ENCODE results near the gene SEPHS1.
"Not testable (repeated sequence)": the region's sequence is repeated elsewhere in the genome, so short reads cannot be mapped to it uniquely, and the experiment has no call there.

Gene SEPHS1

GRCh38 chr10:13356392-13356791 lies 8.3 kb upstream of the SEPHS1 start:
- DNase-seq, result no peak

GRCh38 chr10:13354783-13355182 lies 6.7 kb upstream of the SEPHS1 start:
- no peak for DNase-seq

- no peak for DNase-seq
These were observed 4.4 kb upstream of the SEPHS1 start for GRCh38 chr10:13352519-13352918.

- DNase-seq, result peak in 1 of 2 experiments; percentile 29
These were observed 3.3 kb upstream of the SEPHS1 start for GRCh38 chr10:13351340-13351915.

- peak in 1 of 2 experiments; percentile 12 for DNase-seq
These were observed 1.6 kb upstream of the SEPHS1 start for GRCh38 chr10:13349463-13350274.

GRCh38 chr10:13347500-13348156 lies 465 bp downstream of the SEPHS1 start:
- DNase-seq, result peak; percentile 74 to 80

GRCh38 chr10:13347043-13347499 lies 1.0 kb downstream of the SEPHS1 start:
- peak in 1 of 2 experiments; percentile 32 for DNase-seq

GRCh38 chr10:13346283-13347042 lies 1.6 kb downstream of the SEPHS1 start:
- DNase-seq, result no peak

- peak in 1 of 2 experiments; percentile 4 for DNase-seq
These were observed 7.3 kb downstream of the SEPHS1 start for GRCh38 chr10:13340626-13341376.

GRCh38 chr10:13340068-13340467 lies 8.0 kb downstream of the SEPHS1 start:
- DNase-seq, result no peak

- no peak for DNase-seq
These were observed 9.5 kb downstream of the SEPHS1 start for GRCh38 chr10:13338390-13339110.

GRCh38 chr10:13337827-13338196 lies 10.3 kb downstream of the SEPHS1 start:
- DNase-seq, result no peak

- no peak for DNase-seq
These were observed 10.8 kb downstream of the SEPHS1 start for GRCh38 chr10:13337128-13337826.

- no peak for DNase-seq
These were observed 12.2 kb downstream of the SEPHS1 start for GRCh38 chr10:13335881-13336280.

GRCh38 chr10:13334556-13334955 lies 13.5 kb downstream of the SEPHS1 start:
- no peak for DNase-seq

- DNase-seq, result no peak
These were observed 16.4 kb downstream of the SEPHS1 start for GRCh38 chr10:13331646-13332045.

GRCh38 chr10:13330980-13331379 lies 17.1 kb downstream of the SEPHS1 start:
- DNase-seq, result not testable (repeated sequence)

- DNase-seq, result no peak
These were observed 18.5 kb downstream of the SEPHS1 start for GRCh38 chr10:13329565-13329964.

GRCh38 chr10:13328613-13329012 lies 19.5 kb downstream of the SEPHS1 start:
- no peak for DNase-seq

- no peak for DNase-seq
These were observed 20.0 kb downstream of the SEPHS1 start for GRCh38 chr10:13328126-13328525.

- no peak for DNase-seq
These were observed 20.6 kb downstream of the SEPHS1 start for GRCh38 chr10:13327534-13327933.

Measured in stimulated activated CD4-positive, alpha-beta T cell treated with anti-CD3 and anti-CD28 coated beads, Interleukin-4, amount 100 ng/mL, for 4 hours (primary cell).